PFSK-1 (cell line): ENCODE results near the gene APIP.
A peak's percentile ranks its signal among the peaks of the same experiment; 100 is the strongest.

Experiments
- FOXP2 ChIP-seq: optimal IDR thresholded peaks from 2 replicates; pipeline ENCODE3; 2011; ENCODE audit warnings: borderline replicate concordance, control low read depth, inconsistent platforms; ENCODE audit not compliant: insufficient read depth; ENCODE audit errors: extremely low read length, extremely low read depth
- POLR2AphosphoS5 ChIP-seq: IDR thresholded peaks from 2 replicates; pipeline ENCODE4 v1.6.1; 2012; ENCODE audit warnings: low read depth, mild to moderate bottlenecking, control low read depth, low read length, moderate library complexity
- REST ChIP-seq, 2 experiments: IDR thresholded peaks; 2 replicates each; pipeline versions ENCODE4 v1.6.1 to v1.8.0; 2011 to 2012; ENCODE audit warnings: low read depth in 2 of 2, low read length in 2 of 2, control low read depth in 1 of 2, inconsistent platforms in 1 of 2, mild to moderate bottlenecking in 1 of 2, moderate library complexity in 1 of 2; ENCODE audit not compliant: insufficient read depth in 1 of 2
- SIN3A ChIP-seq: IDR thresholded peaks from 2 replicates; pipeline ENCODE4 v1.6.1; 2012; ENCODE audit warnings: mild to moderate bottlenecking, low read length, moderate library complexity, borderline replicate concordance; ENCODE audit not compliant: insufficient read depth
- TAF1 ChIP-seq: IDR thresholded peaks from 2 replicates; pipeline ENCODE4 v1.6.1; 2012; ENCODE audit warnings: low read length, control low read depth, borderline replicate concordance; ENCODE audit not compliant: insufficient read depth

Gene APIP

GRCh38 chr11:34916843-34917770, 928 bp upstream of the APIP start:
- TF ChIP-seq FOXP2 (no peak), POLR2AphosphoS5 (no peak), REST (IDR thresholded peaks at IDR 0.05; ENCODE audit: insufficient read depth in 1 of 2, low read depth in 2 of 2, low read length in 2 of 2) (no peak), SIN3A (no peak), TAF1 (no peak)

DNA sequence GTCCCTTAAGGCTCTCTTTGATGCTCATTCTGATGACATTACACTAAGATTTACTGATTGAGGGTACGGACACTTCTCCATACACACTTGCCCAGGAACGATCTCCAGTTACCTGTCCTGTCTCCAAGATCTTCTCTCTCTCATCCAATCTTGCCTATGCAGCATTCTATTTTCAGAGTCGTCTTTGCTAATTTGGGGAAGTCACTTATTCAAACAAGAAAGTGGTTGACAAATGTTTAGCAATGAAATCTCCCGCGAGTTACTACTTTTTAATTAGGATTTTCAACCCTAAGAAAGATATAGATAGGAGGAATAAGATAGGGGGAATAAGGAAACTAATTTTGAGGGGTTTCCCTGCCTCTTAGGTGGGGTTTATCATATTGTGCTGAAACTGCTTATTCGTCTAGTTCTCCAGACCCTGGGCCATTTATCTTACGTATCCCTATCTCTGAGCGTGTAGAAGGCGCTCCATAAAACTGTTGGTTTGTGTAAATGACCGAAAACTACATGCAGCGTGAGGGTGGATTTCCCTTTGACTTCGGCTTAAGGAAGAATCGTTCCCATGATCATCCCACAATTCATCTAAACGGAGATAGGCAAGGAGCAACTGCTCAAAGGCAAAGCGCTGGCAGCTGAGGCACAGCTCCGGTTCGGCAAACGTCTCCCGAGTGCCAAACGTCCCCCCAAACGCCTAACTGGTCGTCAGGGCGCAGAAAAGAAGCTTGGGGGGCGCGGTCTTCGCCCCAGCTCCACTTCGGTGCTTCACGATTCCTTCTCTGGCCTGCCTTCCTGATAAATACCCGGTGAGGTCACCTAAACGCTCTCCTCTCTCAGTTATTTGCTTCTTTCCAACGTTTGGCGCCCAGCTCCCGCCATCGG, 804 bp downstream of the APIP start:
- TF ChIP-seq FOXP2 = no peak
- TF ChIP-seq REST (IDR thresholded peaks at IDR 0.05; ENCODE audit: insufficient read depth in 1 of 2, low read depth in 2 of 2, low read length in 2 of 2) = no peak
- TF ChIP-seq TAF1 = 0 out of 2 replicates have a peak, but pooled peaks have one; percentile 29
- no peak for TF ChIP-seq POLR2AphosphoS5
- 0 out of 2 replicates have a peak, but pooled peaks have one; percentile 18 for TF ChIP-seq SIN3A

GRCh38 chr11:34911676-34912075, 4.5 kb downstream of the APIP start:
- TF ChIP-seq REST (IDR thresholded peaks at IDR 0.05; ENCODE audit: insufficient read depth in 1 of 2, low read depth in 2 of 2, low read length in 2 of 2) = no peak
- no peak for TF ChIP-seq SIN3A
- TF ChIP-seq TAF1 = no peak
- TF ChIP-seq POLR2AphosphoS5 = no peak
- TF ChIP-seq FOXP2 = no peak

DNA sequence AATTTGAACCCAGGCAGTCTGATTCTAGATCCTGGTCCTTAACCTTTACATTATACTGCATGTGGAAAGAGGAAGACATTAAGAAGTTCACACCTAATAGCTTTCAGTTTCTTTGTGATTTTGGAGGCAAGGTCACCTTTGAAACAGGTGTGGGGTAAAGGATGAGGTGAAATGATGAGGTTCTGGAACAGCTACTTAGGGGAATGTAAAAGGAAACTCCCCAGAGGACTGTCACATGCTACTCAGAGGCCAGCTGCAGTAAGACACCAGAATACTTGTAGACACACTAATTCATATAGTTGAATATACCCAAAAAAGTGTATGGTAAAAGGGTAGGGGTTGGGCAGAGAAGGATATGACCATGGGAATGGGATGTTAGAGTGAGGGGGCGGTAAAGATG, 5.4 kb downstream of the APIP start:
- no peak for TF ChIP-seq TAF1
- TF ChIP-seq POLR2AphosphoS5 = no peak
- TF ChIP-seq SIN3A = no peak
- no peak for TF ChIP-seq FOXP2
- TF ChIP-seq REST (IDR thresholded peaks at IDR 0.05; ENCODE audit: insufficient read depth in 1 of 2, low read depth in 2 of 2, low read length in 2 of 2) = no peak
